GM18511 (cell line): Measurements from ENCODE around the gene KCTD17.
"Not testable (repeated sequence)": the region's sequence is repeated elsewhere in the genome, so short reads cannot be mapped to it uniquely, and the experiment has no call there.

Source experiments
- ATAC-seq: cut with Tn5 transposase; IDR thresholded peaks from one replicate; pipeline ENCODE4 v1.9.1; 2021; ENCODE audit warnings: mild to moderate bottlenecking, moderate library complexity; ENCODE audit not compliant: unreplicated experiment

Gene KCTD17

DNA sequence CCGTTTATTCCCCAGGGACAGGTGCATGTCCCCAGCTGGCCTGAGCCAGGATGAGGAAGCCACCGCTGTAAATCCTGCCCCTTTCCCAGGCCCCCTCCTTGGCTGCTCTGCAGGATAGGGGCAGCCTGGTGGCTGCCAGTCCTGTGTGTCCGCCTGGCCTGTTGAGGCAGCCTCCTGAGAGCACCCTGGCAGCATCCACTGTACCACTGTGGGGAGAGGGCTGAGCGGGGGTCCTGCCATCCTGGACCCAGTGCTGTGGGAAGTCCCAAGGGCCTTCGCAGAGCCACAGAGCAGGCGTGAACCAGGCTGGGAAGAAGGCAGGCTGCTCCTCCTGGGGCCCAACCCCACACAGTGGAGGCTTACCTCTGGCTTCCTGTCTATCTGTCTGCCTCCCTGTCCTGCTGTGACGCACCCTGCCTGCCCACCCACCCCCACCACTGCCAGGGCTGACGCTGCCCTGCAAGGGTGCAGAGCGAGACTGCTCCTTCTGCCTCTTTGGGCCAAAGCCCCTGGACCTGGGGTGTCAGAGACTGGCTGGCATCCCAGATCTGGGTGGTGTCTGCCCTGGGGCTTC lies 8.4 kb downstream of the KCTD17 start:
- no peak for ATAC-seq

GRCh38 chr22:37060801-37061610 lies 9.5 kb downstream of the KCTD17 start:
- no peak for ATAC-seq

DNA sequence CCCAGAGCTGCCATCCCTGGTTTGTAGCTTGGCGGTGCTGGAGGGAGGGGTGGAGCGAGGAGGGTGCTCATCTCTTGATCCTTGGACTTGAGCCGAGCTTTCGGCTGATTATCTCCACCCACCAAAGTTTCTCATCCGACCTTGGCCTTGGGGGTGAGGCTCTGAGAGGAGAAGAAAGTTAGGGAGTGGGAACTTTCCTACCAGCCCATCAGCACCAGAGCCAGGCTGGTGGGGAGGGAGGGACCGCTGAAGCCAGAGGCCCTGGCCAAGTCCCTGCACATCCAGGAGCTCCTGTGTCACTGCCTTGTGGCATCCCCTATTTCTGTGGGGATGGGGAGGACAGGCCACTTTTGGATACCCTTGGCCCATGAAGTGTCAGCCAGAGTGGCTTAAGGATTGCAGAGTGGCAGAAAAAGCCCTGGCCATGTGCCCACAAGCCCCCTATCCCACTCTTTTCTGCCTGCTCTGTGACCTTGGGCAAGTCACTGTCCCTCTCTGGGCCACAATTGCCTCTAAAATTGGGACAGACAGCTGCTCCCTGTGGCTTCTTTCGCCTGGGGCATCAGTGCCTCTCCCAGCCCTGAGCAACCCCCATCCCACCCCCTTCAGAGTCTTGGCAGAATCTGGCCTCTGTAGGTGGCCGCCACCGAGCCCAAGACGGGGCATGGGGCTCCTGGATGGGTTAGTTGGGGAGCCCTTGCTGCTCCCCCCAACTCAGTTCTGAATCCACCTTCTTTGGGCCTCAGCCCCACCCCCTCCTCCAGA lies 10.3 kb downstream of the KCTD17 start:
- ATAC-seq: no peak

DNA sequence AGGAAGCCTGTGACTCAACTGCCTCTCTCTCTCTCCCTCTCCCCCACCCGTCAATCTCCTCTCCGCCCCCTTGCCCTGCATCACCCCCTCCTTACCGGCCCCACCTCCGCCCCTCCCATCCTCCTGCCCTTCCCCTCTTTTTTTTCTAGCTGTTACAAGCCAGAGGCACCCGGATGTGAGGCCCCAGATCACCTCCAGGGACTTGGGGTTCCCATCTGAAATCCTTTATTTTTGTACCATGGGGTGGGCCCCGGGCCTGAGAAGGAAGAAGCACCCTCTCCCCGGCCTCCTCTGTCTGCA lies 10.8 kb downstream of the KCTD17 start:
- no peak for ATAC-seq

DNA sequence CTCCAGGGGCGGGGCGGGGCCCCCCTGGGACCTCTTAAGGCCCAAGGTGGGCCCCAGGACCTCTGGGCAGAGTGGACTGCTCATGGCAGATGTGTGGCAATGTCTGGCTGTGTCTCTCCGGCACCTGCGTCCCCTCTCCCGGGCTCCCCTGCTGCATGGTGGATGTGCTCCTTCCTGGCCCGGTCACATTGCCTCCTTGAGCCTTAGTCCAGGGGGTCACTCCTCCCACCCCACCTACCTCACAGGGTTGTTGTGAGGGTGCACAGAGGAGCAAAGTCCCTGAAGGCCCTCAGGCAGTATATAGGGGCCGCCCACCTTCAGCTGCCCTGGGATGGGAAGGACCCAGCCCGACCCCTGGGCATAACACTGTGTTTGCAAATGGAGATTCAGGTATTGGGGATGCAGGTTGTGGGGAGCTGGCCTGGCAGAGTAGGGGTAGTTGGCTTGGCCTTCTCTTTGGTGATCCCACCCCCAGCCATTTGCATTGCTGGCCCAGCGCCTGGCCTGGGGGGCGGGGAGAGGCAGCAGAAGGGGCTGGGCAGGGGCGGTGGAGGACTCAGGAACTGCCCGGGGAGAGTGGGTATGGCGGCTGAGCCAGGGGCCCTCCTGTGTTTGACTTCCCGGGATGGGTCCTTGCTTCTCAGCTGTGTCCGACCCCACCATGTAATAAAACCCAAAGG lies 11.3 kb downstream of the KCTD17 start:
- ATAC-seq: no peak

DNA sequence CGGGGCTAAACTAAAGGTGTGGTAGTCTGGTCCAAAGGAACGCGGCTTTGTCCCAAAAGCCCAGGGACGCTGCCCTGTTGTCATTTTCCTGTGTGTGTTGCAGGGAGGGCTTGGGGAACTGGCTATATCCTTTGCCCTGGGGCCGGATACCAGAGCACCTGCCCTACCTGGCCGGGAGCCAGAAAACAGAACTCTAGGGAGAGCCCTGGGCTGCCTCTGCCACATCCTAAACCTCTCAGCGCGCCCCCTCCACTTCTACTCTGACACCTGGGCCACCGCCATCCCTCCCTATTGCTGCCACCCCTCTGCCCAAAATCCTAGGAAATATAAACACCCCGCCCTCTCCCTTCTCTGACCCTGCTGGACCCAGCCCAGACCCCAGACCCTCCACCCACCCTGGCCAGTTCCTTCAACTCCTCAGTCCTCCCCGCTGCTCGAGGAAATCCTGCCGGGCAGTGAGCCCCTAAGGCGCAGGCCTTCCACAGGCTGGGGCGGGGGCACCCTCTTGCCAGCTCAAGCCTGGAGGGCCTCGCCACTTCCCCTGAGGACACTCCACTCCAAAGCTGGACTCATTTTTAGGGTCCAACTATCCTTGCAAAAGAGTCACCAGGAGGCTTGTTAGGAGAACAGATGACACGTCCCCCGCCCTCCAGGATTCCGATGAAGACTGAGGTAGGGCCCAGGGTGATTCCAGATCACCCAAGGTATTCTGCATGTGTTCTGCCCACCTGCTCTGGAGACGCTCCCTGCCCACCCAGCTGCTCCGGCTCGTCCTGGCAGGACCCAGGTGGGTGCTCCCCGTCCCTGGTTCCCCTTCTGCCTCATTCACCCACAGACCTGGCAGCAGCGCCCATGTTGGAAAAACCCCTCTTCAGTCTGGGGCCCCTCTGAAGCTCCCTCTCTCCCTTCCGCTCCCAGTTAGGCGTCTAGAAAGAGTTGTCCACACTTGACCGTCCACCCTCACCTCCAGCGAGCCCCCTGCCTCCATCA lies 12.2 kb downstream of the KCTD17 start:
- ATAC-seq: no peak

DNA sequence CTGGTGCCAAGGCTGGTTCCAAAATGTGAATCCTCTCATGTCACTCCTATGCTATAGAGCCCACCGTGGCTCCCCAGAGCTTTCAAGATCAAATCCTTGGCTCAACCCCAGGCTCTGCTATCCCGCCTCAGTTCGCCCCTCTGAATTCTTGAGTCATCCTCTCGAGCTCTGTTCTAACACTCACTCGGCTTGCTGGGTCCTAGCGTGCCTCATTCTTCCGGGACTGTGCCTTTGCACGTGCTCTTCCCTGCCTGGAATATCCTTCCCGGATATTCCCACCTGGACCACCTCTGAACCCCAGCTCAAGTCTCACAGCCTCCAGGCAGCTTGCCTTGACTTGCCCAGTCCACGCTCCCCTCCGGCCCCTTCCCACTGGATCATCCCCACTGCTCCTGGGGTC lies 13.0 kb downstream of the KCTD17 start:
- no peak for ATAC-seq

DNA sequence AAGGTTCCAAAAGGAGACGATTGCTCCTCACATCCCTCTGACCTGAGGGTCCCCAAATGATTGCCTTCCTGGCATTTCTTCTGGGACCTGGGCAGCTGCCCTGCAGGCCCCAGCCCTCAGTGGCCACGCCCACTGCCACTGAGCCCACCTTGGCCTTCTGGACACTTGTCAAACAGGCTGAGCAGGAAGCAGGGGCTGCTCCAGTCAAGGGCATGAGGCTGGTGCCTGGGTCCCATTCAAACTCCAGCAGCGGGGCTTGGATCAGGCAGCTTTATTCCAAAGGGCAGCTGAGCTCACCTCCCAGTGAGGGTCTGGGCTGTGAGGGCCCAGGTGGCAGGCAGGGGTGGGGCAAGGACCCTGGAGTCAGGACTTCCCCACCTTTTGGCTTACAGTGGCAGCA lies 13.6 kb downstream of the KCTD17 start:
- ATAC-seq: no peak

- no peak for ATAC-seq
Observed at GRCh38 chr22:37065961-37066360, 14.4 kb downstream of the KCTD17 start.

DNA sequence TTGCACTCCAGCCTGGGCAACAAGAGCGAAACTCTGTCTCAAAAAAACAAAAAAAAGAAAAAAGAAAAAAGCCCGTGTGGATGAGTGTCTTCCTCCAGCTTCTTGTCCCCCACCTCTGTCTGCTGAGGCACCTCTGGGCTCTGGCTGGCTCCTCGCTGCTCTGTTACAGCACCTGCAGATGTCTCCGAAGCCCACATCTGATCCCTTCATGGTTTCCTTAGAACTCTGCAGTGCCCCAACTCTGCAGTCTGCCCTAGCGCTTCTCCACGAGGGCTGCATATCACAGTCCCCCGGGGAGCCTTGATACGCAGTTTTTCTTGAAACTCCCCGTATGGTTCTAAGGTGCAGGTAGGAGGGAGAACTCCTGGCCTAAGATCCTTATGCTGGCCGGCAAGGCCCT lies 15.9 kb downstream of the KCTD17 start:
- ATAC-seq: no peak

- ATAC-seq: no peak
Observed at GRCh38 chr22:37068859-37069258, 17.3 kb downstream of the KCTD17 start.

- no peak for ATAC-seq
Observed at GRCh38 chr22:37069319-37069718, 17.8 kb downstream of the KCTD17 start.

DNA sequence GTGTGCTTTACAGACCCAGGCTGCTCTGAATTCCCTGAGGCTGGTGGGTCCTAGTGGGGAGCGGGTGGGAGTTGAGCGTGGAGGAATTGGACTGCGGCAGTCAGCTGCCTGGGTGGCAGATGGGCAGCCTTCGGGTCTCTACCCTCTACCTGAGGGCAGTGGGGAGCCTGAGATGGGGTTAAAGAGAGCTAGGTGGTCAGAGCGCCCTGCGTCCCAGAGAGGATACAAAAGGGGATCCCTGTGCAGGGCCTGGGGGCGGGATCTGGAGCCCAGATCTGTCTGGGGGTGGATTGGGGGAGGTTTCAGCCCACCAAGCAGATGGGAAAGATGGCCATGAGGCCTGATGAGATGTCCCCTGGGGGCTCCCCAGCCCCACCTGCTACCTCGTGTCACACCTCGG lies 18.2 kb downstream of the KCTD17 start:
- ATAC-seq: no peak

DNA sequence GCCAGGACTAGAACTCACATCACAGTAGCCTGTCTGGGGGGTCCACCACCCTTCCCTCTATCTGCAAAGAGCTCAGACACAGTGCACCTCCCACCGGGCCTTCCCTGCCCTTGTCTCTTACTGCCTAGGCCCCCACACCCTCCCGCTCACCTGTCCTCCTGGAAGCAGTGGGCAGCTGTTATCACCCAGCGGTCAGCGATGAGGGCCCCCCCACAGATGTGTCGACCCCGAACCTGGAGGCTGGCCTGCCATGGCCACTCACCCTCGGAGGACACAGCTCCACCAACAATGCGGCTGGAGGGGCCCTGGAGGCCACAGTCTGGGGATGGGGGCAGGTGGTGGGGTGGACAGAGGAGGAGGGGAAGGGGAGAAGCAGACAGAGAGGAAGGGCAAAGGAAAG lies 18.8 kb downstream of the KCTD17 start:
- ATAC-seq: no peak

- no peak for ATAC-seq
Observed at GRCh38 chr22:37070744-37071143, 19.2 kb downstream of the KCTD17 start.

GRCh38 chr22:37071850-37072592 lies 20.5 kb downstream of the KCTD17 start:
- ATAC-seq: not testable (repeated sequence)

DNA sequence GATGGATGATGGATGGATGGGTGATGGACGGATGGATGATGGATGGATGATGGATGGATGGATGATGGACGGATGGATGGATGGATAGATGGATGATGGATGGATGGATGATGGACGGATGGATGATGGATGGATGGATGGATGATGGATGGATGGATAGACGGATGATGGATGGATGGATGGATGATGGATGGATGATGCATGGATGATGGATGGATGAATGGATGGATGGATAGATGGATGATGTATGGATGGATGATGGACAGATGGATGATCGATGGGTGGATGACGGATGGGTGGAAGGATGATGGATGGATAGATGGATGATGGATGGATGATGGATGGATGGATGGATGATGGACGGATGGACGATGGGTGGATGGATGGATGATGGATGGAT lies 21.1 kb downstream of the KCTD17 start:
- ATAC-seq: no peak

DNA sequence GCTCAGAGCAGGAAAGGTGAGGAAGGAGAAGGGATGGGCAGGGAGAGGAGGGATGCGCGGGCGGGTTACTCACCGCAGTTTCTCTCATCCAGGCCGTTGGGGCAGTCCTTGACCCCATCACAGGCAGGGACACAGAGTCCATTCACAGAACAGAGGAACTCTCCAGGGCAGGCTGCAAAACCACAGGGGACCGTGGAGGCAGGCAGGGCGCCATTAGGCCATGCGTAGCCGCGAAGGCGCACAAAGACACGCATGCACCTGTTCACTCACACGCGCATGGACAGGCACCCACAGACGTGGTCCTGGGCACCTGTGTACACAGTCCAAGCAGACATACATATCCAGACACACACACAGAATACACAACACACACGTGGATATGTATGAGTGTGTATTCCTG lies 23.0 kb downstream of the KCTD17 start:
- ATAC-seq: no peak

DNA sequence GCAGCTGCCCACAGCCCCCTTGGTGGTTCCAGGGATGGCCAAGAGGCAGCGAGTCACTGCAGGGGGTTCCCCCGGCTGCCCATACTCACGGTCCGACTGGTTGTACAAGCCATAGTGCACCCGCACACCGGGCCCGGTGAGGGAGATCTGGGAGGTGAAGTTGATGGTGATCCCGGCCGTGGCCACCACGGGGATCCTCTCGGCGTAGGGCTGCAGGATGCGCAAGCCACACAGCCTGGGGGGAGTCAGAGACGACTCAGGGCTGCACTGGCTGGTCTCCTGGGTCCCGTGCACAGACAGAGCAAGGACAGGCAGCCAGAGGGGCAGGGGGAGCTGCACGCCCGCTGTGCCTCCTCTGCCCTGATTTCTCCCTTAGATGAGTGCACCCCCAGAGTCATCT lies 23.5 kb downstream of the KCTD17 start:
- ATAC-seq: no peak
